Measurements from ENCODE around the gene MAGI2. TPM values are rescaled to one million over a fixed set of nuclear protein-coding genes. Genes with fewer than 3 reads are reported as not detected.
A peak's percentile ranks its signal among the peaks of the same experiment; 100 is the strongest.

MAGI2 gene
- polyA plus RNA-seq, 1 donor, result 4.2 TPM

- DNase-seq, result no peak
Observed at GRCh38 chr7:79241288-79242060, 212.0 kb downstream of the MAGI2 start.

- DNase-seq, result no peak
Observed at GRCh38 chr7:79240413-79240812, 213.1 kb downstream of the MAGI2 start.

- DNase-seq, result no peak
Observed at GRCh38 chr7:79236352-79237028, 217.0 kb downstream of the MAGI2 start.

GRCh38 chr7:79227044-79227443 lies 226.4 kb downstream of the MAGI2 start:
- DNase-seq, result no peak

GRCh38 chr7:79221211-79221610 lies 232.3 kb downstream of the MAGI2 start:
- DNase-seq, result no peak

- DNase-seq, result no peak
Observed at GRCh38 chr7:79217976-79218626, 235.4 kb downstream of the MAGI2 start.

GRCh38 chr7:79217468-79217867 lies 236.0 kb downstream of the MAGI2 start:
- no peak for DNase-seq

- no peak for DNase-seq
Observed at GRCh38 chr7:79216236-79216635, 237.2 kb downstream of the MAGI2 start.

- no peak for DNase-seq
Observed at GRCh38 chr7:79212334-79212733, 241.1 kb downstream of the MAGI2 start.

GRCh38 chr7:79211724-79212123 lies 241.7 kb downstream of the MAGI2 start:
- DNase-seq, result no peak

- no peak for DNase-seq
Observed at GRCh38 chr7:79199961-79200360, 253.5 kb downstream of the MAGI2 start.

- no peak for DNase-seq
Observed at GRCh38 chr7:79199266-79199665, 254.2 kb downstream of the MAGI2 start.

GRCh38 chr7:79185605-79186004 lies 267.9 kb downstream of the MAGI2 start:
- no peak for DNase-seq

- no peak for DNase-seq
Observed at GRCh38 chr7:79182283-79182682, 271.2 kb downstream of the MAGI2 start.

- DNase-seq, result no peak
Observed at GRCh38 chr7:79180533-79180932, 272.9 kb downstream of the MAGI2 start.

- DNase-seq, result peak; percentile 15
Observed at GRCh38 chr7:79176859-79177477, 276.5 kb downstream of the MAGI2 start.

- no peak for DNase-seq
Observed at GRCh38 chr7:79175374-79175773, 278.1 kb downstream of the MAGI2 start.

GRCh38 chr7:79165225-79165624 lies 288.2 kb downstream of the MAGI2 start:
- DNase-seq, result no peak

GRCh38 chr7:79159040-79159664 lies 294.3 kb downstream of the MAGI2 start:
- no peak for DNase-seq

- no peak for DNase-seq
Observed at GRCh38 chr7:79157281-79157680, 296.2 kb downstream of the MAGI2 start.

- no peak for DNase-seq
Observed at GRCh38 chr7:79149831-79150230, 303.6 kb downstream of the MAGI2 start.

GRCh38 chr7:79142706-79143105 lies 310.8 kb downstream of the MAGI2 start:
- no peak for DNase-seq

GRCh38 chr7:79141252-79141651 lies 312.2 kb downstream of the MAGI2 start:
- DNase-seq, result no peak

All from hindlimb muscle (tissue), 1 donor.